ENCODE measurements around the gene SMCR8. TPM values are rescaled to one million over a fixed set of nuclear protein-coding genes. Genes with fewer than 3 reads are reported as not detected.

SMCR8 gene
- total and polyA plus RNA-seq, 10 of the 15 experiments (the other 5 are each of a cell fraction or from before 2014, with no cell fraction given) = 0.52 to 16.4 (median 8.0) TPM

DNA sequence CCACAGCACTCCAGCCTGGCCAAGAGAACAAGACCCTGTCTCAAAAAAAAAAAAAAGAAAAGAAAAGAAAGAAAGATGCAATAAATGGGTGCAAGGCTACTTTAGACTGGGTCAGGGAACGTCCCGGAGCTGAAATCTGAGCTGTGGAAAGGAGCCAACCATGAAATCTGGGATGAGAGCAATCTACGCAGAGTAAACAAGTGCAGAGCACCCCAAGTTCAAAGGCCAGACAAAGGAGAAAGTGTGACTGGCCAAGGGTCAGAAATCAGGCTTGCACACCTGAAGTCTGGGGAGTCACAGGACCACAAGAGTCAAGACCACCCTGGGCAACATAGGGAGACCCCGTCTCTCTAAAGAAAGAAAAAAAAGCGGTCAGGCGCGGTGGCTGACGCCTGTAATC, 45.4 kb downstream of the SMCR8 start:
- in situ Hi-C loops (cut with MboI) (no loop called here), intact Hi-C loops (cut with micrococcal nuclease; ENCODE audit: unreplicated experiment) (no loop called here)
- POLR2A ChIA-PET = interaction anchor here (0.6 kb wide), 1 partner anchor 99 kb away, joined by 3 read pairs; no protein-coding TSS in a partner anchor
- BruUV-seq (replicated peaks) = no TSS peak
- H3K9ac ChIP-seq (ENCODE audit: control insufficient read depth, insufficient read depth, low read length) = no peak overlapping the region
- DNase-seq (ENCODE audit: low read depth, low spot score) (no peak), ATAC-seq (no peak), FAIRE-seq (no peak)
- no peaks in the 10 kb centered on the region for H4K20me1 ChIP-seq (ENCODE audit: control insufficient read depth, insufficient read depth)
- RAD21 ChIA-PET (ENCODE audit: unreplicated experiment) = no interaction called here
- H3K9me3 ChIP-seq (replicated peaks; ENCODE audit: control insufficient read depth, insufficient read depth, low read length) = no peaks in the 10 kb centered on the region
- no peak overlapping the region for H2AFZ ChIP-seq (ENCODE audit: control insufficient read depth, low read depth, low read length)
- no peak overlapping the region for H3K27ac ChIP-seq (ENCODE audit: control insufficient read depth, insufficient read depth)
- CTCF ChIA-PET = no interaction called here
- no peak overlapping the region for H3K4me3 ChIP-seq
- no peak for TF ChIP-seq SP1 (IDR thresholded peaks at IDR 0.05; ENCODE audit: low read depth, low read length)
- no peak for TF ChIP-seq SPI1 (IDR thresholded peaks at IDR 0.05; ENCODE audit: borderline replicate concordance, insufficient read depth, low read depth, low read length)
- TF ChIP-seq, protein P1, sequence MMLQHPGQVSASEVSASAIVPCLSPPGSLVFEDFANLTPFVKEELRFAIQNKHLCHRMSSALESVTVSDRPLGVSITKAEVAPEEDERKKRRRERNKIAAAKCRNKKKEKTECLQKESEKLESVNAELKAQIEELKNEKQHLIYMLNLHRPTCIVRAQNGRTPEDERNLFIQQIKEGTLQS (IDR thresholded peaks at IDR 0.05; ENCODE audit: borderline replicate concordance, extremely low read depth, low read depth, low read length) = no peak
- no peak for TF ChIP-seq ZSCAN29 (IDR thresholded peaks at IDR 0.05)
- TF ChIP-seq PAX5 (IDR thresholded peaks at IDR 0.05; ENCODE audit: borderline replicate concordance, low read depth, low read length) = no peak
- TF ChIP-seq SMC3 (IDR thresholded peaks at IDR 0.05; ENCODE audit: borderline replicate concordance, low read length) = no peak
- TF ChIP-seq MXI1 (IDR thresholded peaks at IDR 0.05; ENCODE audit: low read depth, low read length) = no peak
- no peak for TF ChIP-seq GATAD2B (conservative IDR thresholded peaks at IDR 0.05; ENCODE audit: low read depth)
- TF ChIP-seq, protein P2, sequence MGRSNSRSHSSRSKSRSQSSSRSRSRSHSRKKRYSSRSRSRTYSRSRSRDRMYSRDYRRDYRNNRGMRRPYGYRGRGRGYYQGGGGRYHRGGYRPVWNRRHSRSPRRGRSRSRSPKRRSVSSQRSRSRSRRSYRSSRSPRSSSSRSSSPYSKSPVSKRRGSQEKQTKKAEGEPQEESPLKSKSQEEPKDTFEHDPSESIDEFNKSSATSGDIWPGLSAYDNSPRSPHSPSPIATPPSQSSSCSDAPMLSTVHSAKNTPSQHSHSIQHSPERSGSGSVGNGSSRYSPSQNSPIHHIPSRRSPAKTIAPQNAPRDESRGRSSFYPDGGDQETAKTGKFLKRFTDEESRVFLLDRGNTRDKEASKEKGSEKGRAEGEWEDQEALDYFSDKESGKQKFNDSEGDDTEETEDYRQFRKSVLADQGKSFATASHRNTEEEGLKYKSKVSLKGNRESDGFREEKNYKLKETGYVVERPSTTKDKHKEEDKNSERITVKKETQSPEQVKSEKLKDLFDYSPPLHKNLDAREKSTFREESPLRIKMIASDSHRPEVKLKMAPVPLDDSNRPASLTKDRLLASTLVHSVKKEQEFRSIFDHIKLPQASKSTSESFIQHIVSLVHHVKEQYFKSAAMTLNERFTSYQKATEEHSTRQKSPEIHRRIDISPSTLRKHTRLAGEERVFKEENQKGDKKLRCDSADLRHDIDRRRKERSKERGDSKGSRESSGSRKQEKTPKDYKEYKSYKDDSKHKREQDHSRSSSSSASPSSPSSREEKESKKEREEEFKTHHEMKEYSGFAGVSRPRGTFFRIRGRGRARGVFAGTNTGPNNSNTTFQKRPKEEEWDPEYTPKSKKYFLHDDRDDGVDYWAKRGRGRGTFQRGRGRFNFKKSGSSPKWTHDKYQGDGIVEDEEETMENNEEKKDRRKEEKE (IDR thresholded peaks at IDR 0.05) = no peak
- no peak for TF ChIP-seq BCL11A (IDR thresholded peaks at IDR 0.05; ENCODE audit: low read depth, low read length)
- TF ChIP-seq, protein P3, sequence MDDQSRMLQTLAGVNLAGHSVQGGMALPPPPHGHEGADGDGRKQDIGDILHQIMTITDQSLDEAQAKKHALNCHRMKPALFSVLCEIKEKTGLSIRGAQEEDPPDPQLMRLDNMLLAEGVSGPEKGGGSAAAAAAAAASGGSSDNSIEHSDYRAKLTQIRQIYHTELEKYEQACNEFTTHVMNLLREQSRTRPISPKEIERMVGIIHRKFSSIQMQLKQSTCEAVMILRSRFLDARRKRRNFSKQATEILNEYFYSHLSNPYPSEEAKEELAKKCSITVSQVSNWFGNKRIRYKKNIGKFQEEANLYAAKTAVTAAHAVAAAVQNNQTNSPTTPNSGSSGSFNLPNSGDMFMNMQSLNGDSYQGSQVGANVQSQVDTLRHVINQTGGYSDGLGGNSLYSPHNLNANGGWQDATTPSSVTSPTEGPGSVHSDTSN (IDR thresholded peaks at IDR 0.05; ENCODE audit: insufficient replicate concordance, low read depth, low read length) = no peak
- TF ChIP-seq, protein P4, sequence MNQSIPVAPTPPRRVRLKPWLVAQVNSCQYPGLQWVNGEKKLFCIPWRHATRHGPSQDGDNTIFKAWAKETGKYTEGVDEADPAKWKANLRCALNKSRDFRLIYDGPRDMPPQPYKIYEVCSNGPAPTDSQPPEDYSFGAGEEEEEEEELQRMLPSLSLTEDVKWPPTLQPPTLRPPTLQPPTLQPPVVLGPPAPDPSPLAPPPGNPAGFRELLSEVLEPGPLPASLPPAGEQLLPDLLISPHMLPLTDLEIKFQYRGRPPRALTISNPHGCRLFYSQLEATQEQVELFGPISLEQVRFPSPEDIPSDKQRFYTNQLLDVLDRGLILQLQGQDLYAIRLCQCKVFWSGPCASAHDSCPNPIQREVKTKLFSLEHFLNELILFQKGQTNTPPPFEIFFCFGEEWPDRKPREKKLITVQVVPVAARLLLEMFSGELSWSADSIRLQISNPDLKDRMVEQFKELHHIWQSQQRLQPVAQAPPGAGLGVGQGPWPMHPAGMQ (IDR thresholded peaks at IDR 0.05; ENCODE audit: borderline replicate concordance) = no peak
- TF ChIP-seq CBX3 (IDR thresholded peaks at IDR 0.05; ENCODE audit: borderline replicate concordance, low read depth) = no peak
- TF ChIP-seq RELA (IDR thresholded peaks at IDR 0.05; ENCODE audit: borderline replicate concordance, partially characterized antibody) = no peak
- TF ChIP-seq POLR2AphosphoS2 (IDR thresholded peaks at IDR 0.05; ENCODE audit: low read depth, low read length) = no peak
- TF ChIP-seq KLF5 (IDR thresholded peaks at IDR 0.05; ENCODE audit: partially characterized antibody) = no peak
- H3K4me2 ChIP-seq (ENCODE audit: control insufficient read depth, insufficient read depth) = no peak overlapping the region
- H3K27me3 ChIP-seq (replicated peaks in 1 of 2; ENCODE audit: control insufficient read depth in 2 of 2, insufficient read depth in 2 of 2, low read length in 1 of 2) = no peaks in the 10 kb centered on the region
- WGBS (ENCODE audit: insufficient coverage, insufficient replicate concordance, low lambda C conversion rate, missing lambda C conversion rate) = 91% methylated on average over 8 of the region's 8 CpGs
- SMC1A ChIA-PET (ENCODE audit: uncharacterized antibody, unreplicated experiment) = no interaction called here
- peaks cover 15% of the 10 kb centered on the region for H3K79me2 ChIP-seq (ENCODE audit: control insufficient read depth, insufficient read depth, low read length)
- H3K36me3 ChIP-seq (ENCODE audit: control insufficient read depth in 2 of 2, insufficient read depth in 2 of 2, low read length in 1 of 2) = no peaks in the 10 kb centered on the region; a peak in 1 of 4 replicates
- 0 out of 2 replicates have a peak, but pooled peaks cover 3% of the 10 kb centered on the region for H3K4me1 ChIP-seq (ENCODE audit: control insufficient read depth, insufficient read depth, low read length)
